Breast epithelium (tissue), 4 donors: ENCODE data around the gene MASP1. TPM values are rescaled to one million over a fixed set of nuclear protein-coding genes. Genes with fewer than 3 reads are reported as not detected.

Experiments
- DNase-seq, 2 donors: peaks; one replicate each; pipeline ENCODE4 v3.0.0-alpha.2; 2019; ENCODE audit warnings: low spot score in 2 of 2
- H3K27ac ChIP-seq, 2 donors: fragments of 200-600 bp; sonication (generic) in 1 of 2; one replicate each; pipeline ENCODE4 v1.5.1; 2016 to 2019; ENCODE audit warnings: mild to moderate bottlenecking in 1 of 2
- H3K27me3 ChIP-seq, 2 donors: fragments of 200-600 bp; sonication (generic) in 1 of 2; one replicate each; pipeline versions ENCODE4 v1.5.1 to v1.6.0; 2017 to 2019; ENCODE audit warnings: control low read depth in 1 of 2, mild to moderate bottlenecking in 1 of 2
- H3K36me3 ChIP-seq: fragments of 200-600 bp; one replicate; pipeline ENCODE4 v1.5.1; 2019
- H3K4me1 ChIP-seq, 2 donors: fragments of 200-600 bp; sonication (generic); one replicate each; pipeline ENCODE4 v1.5.1; 2016 to 2019; ENCODE audit warnings: control low read depth in 1 of 2
- H3K4me3 ChIP-seq, 3 donors: fragments of 200-600 bp; sonication (generic); 1 replicate in 2 of 3; 2 replicates in 1 of 3; pipeline ENCODE4 v1.5.1; 2016 to 2019; ENCODE audit warnings: mild to moderate bottlenecking in 3 of 3, moderate library complexity in 2 of 3
- H3K9me3 ChIP-seq, 2 donors: fragments of 200-600 bp; sonication (generic) in 1 of 2; one replicate each; pipeline ENCODE4 v1.5.1; 2016 to 2019; ENCODE audit warnings: control low read depth in 1 of 2
- CTCF ChIP-seq, 3 donors: fragments of 450-650 bp; IDR thresholded peaks; one replicate each; pipeline ENCODE4 v1.5.1; 2016 to 2017; ENCODE audit warnings: antibody characterized with exemption in 3 of 3, mild to moderate bottlenecking in 3 of 3, moderate library complexity in 3 of 3
- POLR2A ChIP-seq: fragments of 450-650 bp; IDR thresholded peaks from one replicate; pipeline ENCODE4 v1.6.1; 2016; ENCODE audit warnings: antibody characterized with exemption, mild to moderate bottlenecking, moderate library complexity
- POLR2AphosphoS5 ChIP-seq, 3 donors: sonication (generic); formaldehyde crosslinking; IDR thresholded peaks; one replicate each; pipeline ENCODE4 v1.6.1; 2017; ENCODE audit warnings: antibody characterized with exemption in 3 of 3
- intact Hi-C: fragments of 100-400 bp; cut with DNase I; formaldehyde crosslinking; loops from one replicate; pipeline ENCODE4 v1.15.1; 2023; ENCODE audit warnings: low total_unique reads
- total RNA-seq, 3 donors: library from RNA; depleted of rRNA; stranded (reverse); fragments of >200 nt; gene quantifications; one replicate each; pipeline ENCODE4 v1.1.0, GENCODE V29; 2016

MASP1 gene
- total RNA-seq, 3 donors from 2014 or later, result 0.33 to 11.5 (median 1.3) TPM

- DNase-seq, result no peak
- intact Hi-C loops, result no loop called here
- Histone ChIP-seq H3K4me1 (no peaks in the 10 kb centered on the region), H3K27ac (no peak overlapping the region), H3K27me3 (no peaks in the 10 kb centered on the region), H3K36me3 (no peaks in the 10 kb centered on the region), H3K9me3 (no peaks in the 10 kb centered on the region), H3K4me3 (no peak overlapping the region)
- no peak for TF ChIP-seq CTCF (IDR thresholded peaks at IDR 0.05)
- no peak for TF ChIP-seq POLR2A
Observed at GRCh38 chr3:187327845-187328244, 36.3 kb upstream of the MASP1 start.

GRCh38 chr3:187325632-187326031, 34.1 kb upstream of the MASP1 start:
- no peak overlapping the region for H3K27ac ChIP-seq
- no peaks in the 10 kb centered on the region for H3K4me1 ChIP-seq
- no peaks in the 10 kb centered on the region for H3K9me3 ChIP-seq
- intact Hi-C loops, result no loop called here
- no peaks in the 10 kb centered on the region for H3K36me3 ChIP-seq
- TF ChIP-seq POLR2AphosphoS5 (IDR thresholded peaks at IDR 0.05) (no peak), CTCF (IDR thresholded peaks at IDR 0.05) (no peak)
- no peak overlapping the region for H3K4me3 ChIP-seq
- H3K27me3 ChIP-seq, result no peaks in the 10 kb centered on the region
- DNase-seq, result no peak

- Histone ChIP-seq H3K27ac (no peak overlapping the region), H3K4me1 (no peaks in the 10 kb centered on the region), H3K36me3 (no peaks in the 10 kb centered on the region), H3K27me3 (no peaks in the 10 kb centered on the region), H3K9me3 (no peaks in the 10 kb centered on the region), H3K4me3 (no peak overlapping the region)
- intact Hi-C loops, result no loop called here
- DNase-seq, result no peak
- TF ChIP-seq POLR2AphosphoS5 (IDR thresholded peaks at IDR 0.05), result no peak
- TF ChIP-seq CTCF (IDR thresholded peaks at IDR 0.05), result no peak
- TF ChIP-seq POLR2A, result no peak
Observed at GRCh38 chr3:187323091-187323490, 31.6 kb upstream of the MASP1 start.

GRCh38 chr3:187322291-187322690, 30.8 kb upstream of the MASP1 start:
- H3K9me3 ChIP-seq, result no peaks in the 10 kb centered on the region
- intact Hi-C loops, result no loop called here
- no peaks in the 10 kb centered on the region for H3K27me3 ChIP-seq
- no peak overlapping the region for H3K27ac ChIP-seq
- H3K4me3 ChIP-seq, result no peak overlapping the region
- no peaks in the 10 kb centered on the region for H3K36me3 ChIP-seq
- no peaks in the 10 kb centered on the region for H3K4me1 ChIP-seq
- no peak for DNase-seq
- no peak for TF ChIP-seq POLR2A

GRCh38 chr3:187321766-187322165, 30.2 kb upstream of the MASP1 start:
- TF ChIP-seq POLR2AphosphoS5 (IDR thresholded peaks at IDR 0.05) (no peak), CTCF (IDR thresholded peaks at IDR 0.05) (no peak), POLR2A (no peak)

GRCh38 chr3:187319699-187320302, 28.3 kb upstream of the MASP1 start:
- Histone ChIP-seq H3K27me3 (no peaks in the 10 kb centered on the region), H3K4me1 (no peaks in the 10 kb centered on the region), H3K36me3 (no peaks in the 10 kb centered on the region), H3K4me3 (no peak overlapping the region), H3K27ac (no peak overlapping the region), H3K9me3 (no peaks in the 10 kb centered on the region)
- intact Hi-C loops, result loop anchor here (10.0 kb wide), 1 partner anchor 365 kb away; no protein-coding TSS in a partner anchor
- TF ChIP-seq POLR2A, result no peak
- TF ChIP-seq CTCF (IDR thresholded peaks at IDR 0.05), result peak; percentile 72 to 95 (median 87)
- no peak for TF ChIP-seq POLR2AphosphoS5 (IDR thresholded peaks at IDR 0.05)
- DNase-seq, result peak in 1 of 2 donors; percentile 60

More at GRCh38 chr3:187321766-187322165, 30.2 kb upstream of the MASP1 start:
- Histone ChIP-seq H3K27ac (no peak overlapping the region), H3K27me3 (no peaks in the 10 kb centered on the region), H3K9me3 (no peaks in the 10 kb centered on the region), H3K36me3 (no peaks in the 10 kb centered on the region), H3K4me3 (no peak overlapping the region), H3K4me1 (no peaks in the 10 kb centered on the region)
- DNase-seq, result no peak
- intact Hi-C loops, result no loop called here
